Esophagus muscularis mucosa (tissue), 4 donors: Measurements from ENCODE around the gene PTTG1IP. TPM values are rescaled to one million over a fixed set of nuclear protein-coding genes. Genes with fewer than 3 reads are reported as not detected.

Experiments used
- DNase-seq: peaks from one replicate; pipeline ENCODE4 v3.0.0-alpha.2; 2017; ENCODE audit errors: extremely low spot score
- H3K27ac ChIP-seq, 4 donors: fragments of 200-600 bp; sonication (generic); replicated peaks in 1 of 4; 1 replicate in 3 of 4; 2 replicates in 1 of 4; pipeline ENCODE4 v1.5.1; 2016 to 2019; ENCODE audit warnings: mild to moderate bottlenecking in 1 of 4
- H3K27me3 ChIP-seq, 4 donors: fragments of 200-600 bp; sonication (generic); one replicate each; pipeline versions ENCODE4 v1.5.1 to v1.6.0; 2016 to 2019
- H3K36me3 ChIP-seq, 4 donors: fragments of 200-600 bp; sonication (generic); one replicate each; pipeline ENCODE4 v1.5.1; 2016 to 2019
- H3K4me1 ChIP-seq, 4 donors: fragments of 200-600 bp; sonication (generic); one replicate each; pipeline ENCODE4 v1.5.1; 2016 to 2019
- H3K4me3 ChIP-seq, 4 donors: fragments of 200-600 bp; sonication (generic); 1 replicate in 2 of 4; 2 replicates in 2 of 4; pipeline ENCODE4 v1.5.1; 2016 to 2019; ENCODE audit warnings: mild to moderate bottlenecking in 4 of 4, moderate library complexity in 1 of 4
- H3K9me3 ChIP-seq, 4 donors: fragments of 200-600 bp; sonication (generic); 1 replicate in 3 of 4; 2 replicates in 1 of 4; pipeline ENCODE4 v1.5.1; 2016 to 2019
- CTCF ChIP-seq, 3 experiments: fragments of 200-600 bp in 2 of 3; fragments of 450-650 bp in 1 of 3; sonication (generic) in 2 of 3; IDR thresholded peaks; one replicate each; pipeline ENCODE4 v1.5.1; 2017 to 2019; ENCODE audit warnings: antibody characterized with exemption in 3 of 3, mild to moderate bottlenecking in 2 of 3, moderate library complexity in 1 of 3
- EP300 ChIP-seq: sonication (generic); formaldehyde crosslinking; IDR thresholded peaks from one replicate; pipeline ENCODE4 v1.6.1; 2017; ENCODE audit warnings: antibody characterized with exemption
- POLR2A ChIP-seq: fragments of 450-650 bp; IDR thresholded peaks from one replicate; pipeline ENCODE4 v1.6.1; 2017; ENCODE audit warnings: antibody characterized with exemption, moderate library complexity, mild to moderate bottlenecking, low read depth
- POLR2AphosphoS5 ChIP-seq, 2 donors: sonication (generic); formaldehyde crosslinking; IDR thresholded peaks; one replicate each; pipeline ENCODE4 v1.6.1; 2017; ENCODE audit warnings: antibody characterized with exemption in 2 of 2
- WGBS: methylation state at CpG from one replicate; pipeline ENCODE4 v1.1.5; 2018; 5-methylcytosine and 5-hydroxymethylcytosine counted together
- intact Hi-C: fragments of 100-400 bp; cut with DNase I; formaldehyde crosslinking; loops from one replicate; pipeline ENCODE4 v1.15.1; 2023
- total RNA-seq, 4 donors: library from RNA; depleted of rRNA; stranded (reverse); fragments of >200 nt; gene quantifications; one replicate each; pipeline versions ENCODE4 v1.1.0 to v1.2.1, GENCODE V29; 2016

The PTTG1IP gene
- total RNA-seq, 4 donors from 2014 or later: 222 to 382 (median 302) TPM

DNA sequence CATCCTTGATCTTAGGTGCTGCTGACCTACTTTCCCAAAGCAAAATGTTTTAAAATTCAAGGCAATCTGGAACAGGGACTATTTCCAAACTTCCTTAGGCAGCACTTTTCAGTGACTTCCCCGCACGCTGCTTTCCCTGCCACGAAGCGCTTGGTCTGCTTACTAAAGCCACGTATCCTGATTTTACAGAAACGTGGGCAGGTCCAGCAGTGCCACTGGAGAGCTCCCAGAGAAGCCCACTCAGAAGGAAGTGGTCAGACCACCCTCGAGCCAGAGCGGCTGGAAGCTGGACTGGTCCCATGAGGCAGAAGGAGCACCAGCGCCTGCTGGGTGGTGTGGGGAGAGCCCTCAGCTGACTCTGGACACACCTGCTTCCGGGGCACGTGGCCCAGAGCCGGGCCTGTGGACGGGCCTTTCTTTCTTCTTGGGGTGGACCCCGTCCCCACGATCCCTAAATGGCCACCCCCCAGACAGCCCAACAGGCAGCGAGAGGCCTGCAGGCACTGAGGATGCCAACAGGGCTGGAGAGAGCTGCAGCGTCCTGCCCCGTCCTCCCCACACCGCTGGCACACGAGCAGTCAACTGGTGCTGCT lies 23.2 kb downstream of the PTTG1IP start:
- Histone ChIP-seq H3K4me3 (no peak overlapping the region), H3K9me3 (no peaks in the 10 kb centered on the region), H3K4me1 (peaks cover 22 to 41% (median 27%) of the 10 kb centered on the region in 4 donors), H3K27ac (no peak overlapping the region), H3K36me3 (peaks cover 47 to 74% (median 67%) of the 10 kb centered on the region in 4 donors), H3K27me3 (peaks cover 0 to 7% (median 0%) of the 10 kb centered on the region in 4 donors)
- WGBS: 89% methylated on average over 14 of the region's 20 CpGs
- intact Hi-C loops: no loop called here
- DNase-seq: no peak
- TF ChIP-seq POLR2AphosphoS5 (IDR thresholded peaks at IDR 0.05) (no peak), EP300 (no peak), POLR2A (no peak), CTCF (IDR thresholded peaks at IDR 0.05) (no peak)

DNA sequence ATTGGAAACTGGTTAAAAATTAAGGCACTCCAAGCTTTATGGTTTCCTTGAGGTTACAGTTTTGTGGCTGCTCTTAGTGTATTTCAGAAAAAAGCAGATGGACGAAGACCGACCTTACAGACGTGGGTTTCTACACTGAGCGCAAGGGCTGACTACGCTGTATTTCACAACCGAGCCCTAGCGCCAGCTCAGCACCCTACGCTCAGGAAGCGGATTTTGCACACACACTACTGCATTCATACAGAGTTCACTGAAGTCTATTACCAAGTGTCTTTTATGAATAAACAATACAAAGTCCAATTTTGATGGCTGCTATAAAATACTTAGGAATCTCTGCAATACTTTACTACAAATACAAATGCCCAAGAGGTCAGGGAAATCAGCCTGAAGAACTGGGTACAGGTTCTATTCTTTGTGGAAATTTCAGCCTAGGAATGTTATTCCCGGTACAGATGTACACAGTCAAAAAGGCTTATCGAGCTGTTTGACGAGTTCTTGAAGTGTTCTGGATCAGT lies 23.8 kb downstream of the PTTG1IP start:
- no peak overlapping the region for H3K27ac ChIP-seq
- no peak for TF ChIP-seq POLR2A
- TF ChIP-seq POLR2AphosphoS5 (IDR thresholded peaks at IDR 0.05): no peak
- no peak for TF ChIP-seq CTCF (IDR thresholded peaks at IDR 0.05)
- TF ChIP-seq EP300: no peak
- H3K9me3 ChIP-seq: no peaks in the 10 kb centered on the region
- H3K4me3 ChIP-seq: no peak overlapping the region
- intact Hi-C loops: no loop called here
- 83% methylated on average over 12 of the region's 12 CpGs for WGBS
- H3K27me3 ChIP-seq: peaks cover 0 to 10% (median 0%) of the 10 kb centered on the region in 4 donors
- H3K4me1 ChIP-seq: peaks cover 24 to 43% (median 29%) of the 10 kb centered on the region in 4 donors
- H3K36me3 ChIP-seq: peaks cover 40 to 68% (median 60%) of the 10 kb centered on the region in 4 donors
- no peak for DNase-seq

GRCh38 chr21:44848821-44849521 lies 24.5 kb downstream of the PTTG1IP start:
- peaks cover 35 to 61% (median 53%) of the 10 kb centered on the region in 4 donors for H3K36me3 ChIP-seq
- no peak for TF ChIP-seq EP300
- TF ChIP-seq POLR2A: no peak
- TF ChIP-seq POLR2AphosphoS5 (IDR thresholded peaks at IDR 0.05): no peak
- no peak for TF ChIP-seq CTCF (IDR thresholded peaks at IDR 0.05)
- intact Hi-C loops: no loop called here
- peaks cover 0 to 16% (median 3%) of the 10 kb centered on the region in 4 donors for H3K27me3 ChIP-seq
- DNase-seq: no peak
- WGBS: 96% methylated on average over 32 of the region's 36 CpGs
- peaks cover 23 to 43% (median 28%) of the 10 kb centered on the region in 4 donors for H3K4me1 ChIP-seq
- H3K4me3 ChIP-seq: no peak overlapping the region
- no peaks in the 10 kb centered on the region for H3K9me3 ChIP-seq
- no peak overlapping the region for H3K27ac ChIP-seq

DNA sequence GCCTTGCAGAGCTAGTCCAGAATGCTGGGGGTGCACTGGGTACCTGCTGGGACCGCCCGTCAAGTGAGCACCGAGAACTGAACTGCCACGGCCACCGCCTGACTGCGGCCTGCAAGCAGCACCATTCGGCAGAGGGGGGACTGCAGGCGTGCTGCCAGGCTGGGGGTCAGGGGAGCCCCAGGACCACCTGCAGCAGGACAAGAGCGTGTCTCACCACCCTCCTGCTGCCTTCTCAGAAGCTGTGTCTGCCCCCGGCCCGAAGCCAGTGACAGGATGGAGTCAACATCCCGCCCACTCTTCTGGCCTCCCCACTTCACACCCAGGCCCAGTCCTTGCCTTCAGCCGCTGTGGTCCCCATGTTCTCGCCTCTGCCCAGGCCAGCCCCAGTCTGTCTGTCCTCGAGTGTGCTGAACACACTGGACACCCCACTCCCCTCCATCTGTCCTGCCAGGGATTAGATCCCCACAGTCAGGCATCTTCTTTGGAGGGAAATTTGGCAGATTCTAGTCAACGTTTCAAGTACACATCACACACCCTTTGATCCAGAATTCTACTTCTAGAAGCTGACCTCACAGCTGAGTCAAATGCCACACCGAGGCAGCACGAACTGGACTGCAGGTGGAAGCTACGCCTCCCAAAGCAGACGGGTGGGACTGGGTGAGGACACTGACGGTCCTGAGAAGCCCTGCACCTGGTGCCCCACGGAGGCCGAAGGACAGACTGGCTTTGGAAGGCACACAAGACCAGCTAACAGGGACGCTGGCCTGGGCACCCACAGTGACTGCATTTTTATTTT lies 26.0 kb downstream of the PTTG1IP start:
- no peak overlapping the region for H3K4me3 ChIP-seq
- H3K4me1 ChIP-seq: peaks cover 21 to 28% (median 23%) of the 10 kb centered on the region in 4 donors
- intact Hi-C loops: no loop called here
- H3K9me3 ChIP-seq: no peaks in the 10 kb centered on the region
- no peak overlapping the region for H3K27ac ChIP-seq
- 82% methylated on average over 14 of the region's 24 CpGs for WGBS
- DNase-seq: no peak
- H3K36me3 ChIP-seq: peaks cover 34 to 46% (median 41%) of the 10 kb centered on the region in 4 donors
- H3K27me3 ChIP-seq: peaks cover 0 to 27% (median 3%) of the 10 kb centered on the region in 4 donors
- no peak for TF ChIP-seq CTCF (IDR thresholded peaks at IDR 0.05)
